ENCODE data around the gene SPRR2E.
"Not testable (repeated sequence)": the region's sequence is repeated elsewhere in the genome, so short reads cannot be mapped to it uniquely, and the experiment has no call there.

The SPRR2E gene

DNA sequence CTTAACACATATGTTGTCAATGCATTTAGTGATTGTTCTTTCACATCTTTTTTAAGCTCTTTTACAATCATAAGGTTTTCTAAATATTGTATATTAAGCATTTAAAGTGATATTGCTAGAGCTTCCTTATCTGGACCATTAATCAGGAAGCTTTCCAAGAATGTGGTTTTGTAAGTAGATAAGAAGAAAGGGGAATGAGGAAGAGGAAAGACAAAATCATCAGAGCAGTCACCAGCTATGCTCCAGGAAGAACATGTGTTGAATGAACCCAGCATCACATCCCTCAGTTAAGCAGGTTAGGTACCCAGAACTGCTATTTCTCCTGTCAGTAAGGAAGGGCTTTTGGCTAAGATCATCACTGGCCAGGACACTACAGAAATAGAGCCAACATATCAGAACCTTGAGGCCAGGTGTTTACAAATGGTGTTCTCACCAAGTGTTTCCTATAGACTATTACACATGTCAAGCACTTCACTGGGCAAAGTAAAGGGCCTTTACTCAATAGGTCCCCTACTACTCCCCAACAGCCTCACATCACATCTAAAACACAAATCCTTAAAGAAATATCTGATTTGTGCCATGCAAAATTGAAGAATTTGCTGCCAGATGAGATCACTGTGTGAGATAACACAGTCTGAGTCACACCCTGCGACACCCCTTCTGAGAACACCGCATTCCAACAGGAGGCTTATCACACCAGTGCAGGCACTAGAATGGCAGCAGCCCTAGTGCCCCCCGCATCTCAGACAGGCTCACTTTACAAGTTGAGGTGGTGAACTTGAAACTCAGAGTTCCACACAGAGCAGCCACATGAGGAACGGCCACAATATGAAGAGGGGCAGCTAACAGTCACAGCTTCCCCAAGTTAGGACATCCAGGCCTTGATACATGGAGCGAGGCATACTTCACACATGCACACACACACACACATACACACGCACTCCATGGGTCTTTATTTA, 35.2 kb downstream of the SPRR2E start:
- peak; percentile 91 for DNase-seq

- peak; percentile 57 for DNase-seq
These were observed 36.2 kb downstream of the SPRR2E start for GRCh38 chr1:153058154-153058553.

- DNase-seq, result no peak
These were observed 37.0 kb downstream of the SPRR2E start, which contains the start of gene SPRR2A for GRCh38 chr1:153057375-153057774. Gene SPRR2A, minus strand, starts transcription at chr1:153057512. Its CDS starts 777 bp downstream, at chr1:153056735.

DNA sequence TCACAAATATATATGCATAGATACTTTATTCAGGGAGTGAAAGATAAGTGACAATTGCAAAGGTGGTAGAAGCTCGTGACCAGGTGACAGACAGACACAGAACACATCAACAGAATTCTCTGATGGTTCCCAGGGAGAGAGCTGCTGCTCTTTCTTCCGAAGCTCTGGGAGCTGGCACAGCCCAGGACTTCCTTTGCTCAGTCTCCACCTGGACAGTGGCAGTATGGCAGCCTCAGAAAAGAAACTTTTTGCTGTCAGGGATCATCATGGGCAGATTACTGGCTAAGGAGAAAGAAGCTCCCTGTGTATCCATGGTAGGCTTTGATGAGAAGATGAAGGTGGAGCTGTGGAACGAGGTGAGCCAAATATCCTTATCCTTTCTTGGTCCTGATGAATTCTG, 38.2 kb downstream of the SPRR2E start:
- DNase-seq, result not testable (repeated sequence)

GRCh38 chr1:153049211-153049610, 45.1 kb downstream of the SPRR2E start:
- no peak for DNase-seq

Measured in OCI-M1 (cell line).